Suprapubic skin (tissue), 4 donors: ENCODE results near the gene JUNB. TPM values are rescaled to one million over a fixed set of nuclear protein-coding genes. Genes with fewer than 3 reads are reported as not detected.
A peak's percentile ranks its signal among the peaks of the same experiment; 100 is the strongest.

Experiments used
- DNase-seq, 2 donors: peaks; one replicate each; pipeline ENCODE4 v3.0.0-alpha.2; 2019; ENCODE audit warnings: low spot score in 2 of 2
- H3K27ac ChIP-seq: fragments of 200-600 bp; sonication (generic); one replicate; pipeline ENCODE4 v1.5.1; 2019
- H3K27me3 ChIP-seq: fragments of 200-600 bp; sonication (generic); one replicate; pipeline ENCODE4 v1.5.1; 2019
- H3K36me3 ChIP-seq: fragments of 200-600 bp; sonication (generic); one replicate; pipeline ENCODE4 v1.5.1; 2019
- H3K4me1 ChIP-seq: fragments of 200-600 bp; sonication (generic); one replicate; pipeline ENCODE4 v1.5.1; 2019
- H3K4me3 ChIP-seq: fragments of 200-600 bp; sonication (generic); one replicate; pipeline ENCODE4 v1.5.1; 2019; ENCODE audit warnings: mild to moderate bottlenecking
- H3K9me3 ChIP-seq: fragments of 200-600 bp; sonication (generic); one replicate; pipeline ENCODE4 v1.5.1; 2019
- EP300 ChIP-seq: sonication (generic); formaldehyde crosslinking; IDR thresholded peaks from one replicate; pipeline ENCODE4 v1.6.1; 2017; ENCODE audit warnings: antibody characterized with exemption
- POLR2A ChIP-seq, 2 donors: fragments of 450-650 bp; IDR thresholded peaks; one replicate each; pipeline ENCODE4 v1.6.1; 2017; ENCODE audit warnings: antibody characterized with exemption in 2 of 2, mild to moderate bottlenecking in 2 of 2, moderate library complexity in 2 of 2
- POLR2AphosphoS5 ChIP-seq, 3 donors: sonication (generic); formaldehyde crosslinking; IDR thresholded peaks; one replicate each; pipeline ENCODE4 v1.6.1; 2017; ENCODE audit warnings: antibody characterized with exemption in 3 of 3
- WGBS: methylation state at CpG from one replicate; pipeline ENCODE4 v1.1.5; 2018; 5-methylcytosine and 5-hydroxymethylcytosine counted together
- total RNA-seq, 4 donors: library from RNA; depleted of rRNA; stranded (reverse); fragments of >200 nt; gene quantifications; one replicate each; pipeline ENCODE4 v1.1.0, GENCODE V29; 2016
- TF ChIP-seq, protein P1 (sequence below), 2 donors: fragments of 200-600 bp in 1 of 2; fragments of 450-650 bp in 1 of 2; sonication (generic) in 1 of 2; IDR thresholded peaks; one replicate each; pipeline ENCODE4 v1.5.1; 2016 to 2019; ENCODE audit warnings: antibody characterized with exemption in 2 of 2, mild to moderate bottlenecking in 1 of 2, moderate library complexity in 1 of 2

The JUNB gene
- 1,000 to 10,000 TPM in 3 of 4 donors, 100 to 1,000 TPM in 1; 687 to 2,027 (median 1,088) TPM for total RNA-seq

DNA sequence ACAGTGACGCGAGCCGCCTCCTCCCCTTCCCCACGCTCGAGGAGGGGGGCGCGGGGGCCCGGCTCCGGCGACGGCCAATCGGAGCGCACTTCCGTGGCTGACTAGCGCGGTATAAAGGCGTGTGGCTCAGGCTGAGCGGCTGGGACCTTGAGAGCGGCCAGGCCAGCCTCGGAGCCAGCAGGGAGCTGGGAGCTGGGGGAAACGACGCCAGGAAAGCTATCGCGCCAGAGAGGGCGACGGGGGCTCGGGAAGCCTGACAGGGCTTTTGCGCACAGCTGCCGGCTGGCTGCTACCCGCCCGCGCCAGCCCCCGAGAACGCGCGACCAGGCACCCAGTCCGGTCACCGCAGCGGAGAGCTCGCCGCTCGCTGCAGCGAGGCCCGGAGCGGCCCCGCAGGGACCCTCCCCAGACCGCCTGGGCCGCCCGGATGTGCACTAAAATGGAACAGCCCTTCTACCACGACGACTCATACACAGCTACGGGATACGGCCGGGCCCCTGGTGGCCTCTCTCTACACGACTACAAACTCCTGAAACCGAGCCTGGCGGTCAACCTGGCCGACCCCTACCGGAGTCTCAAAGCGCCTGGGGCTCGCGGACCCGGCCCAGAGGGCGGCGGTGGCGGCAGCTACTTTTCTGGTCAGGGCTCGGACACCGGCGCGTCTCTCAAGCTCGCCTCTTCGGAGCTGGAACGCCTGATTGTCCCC, at the start of gene JUNB:
Gene JUNB, plus strand, starts transcription at position 142 of the 706 bp plus-strand sequence. Its CDS starts 286 bp downstream, at position 428.
- Histone ChIP-seq H3K4me1 (peaks cover 69% of the 10 kb centered on the region), H3K4me3 (peak within 1 kb of the TSS; percentile 88), H3K27ac (peak within 1 kb of the TSS; percentile 97), H3K36me3 (no peaks in the 10 kb centered on the region), H3K9me3 (no peaks in the 10 kb centered on the region), H3K27me3 (no peaks in the 10 kb centered on the region)
- peak; percentile 98 to 99 for DNase-seq
- peak; percentile 100 for TF ChIP-seq POLR2A (IDR thresholded peaks at IDR 0.05)
- peak; percentile 100 for TF ChIP-seq POLR2AphosphoS5 (IDR thresholded peaks at IDR 0.05)
- TF ChIP-seq EP300, result peak; percentile 76
- TF ChIP-seq, protein P1, sequence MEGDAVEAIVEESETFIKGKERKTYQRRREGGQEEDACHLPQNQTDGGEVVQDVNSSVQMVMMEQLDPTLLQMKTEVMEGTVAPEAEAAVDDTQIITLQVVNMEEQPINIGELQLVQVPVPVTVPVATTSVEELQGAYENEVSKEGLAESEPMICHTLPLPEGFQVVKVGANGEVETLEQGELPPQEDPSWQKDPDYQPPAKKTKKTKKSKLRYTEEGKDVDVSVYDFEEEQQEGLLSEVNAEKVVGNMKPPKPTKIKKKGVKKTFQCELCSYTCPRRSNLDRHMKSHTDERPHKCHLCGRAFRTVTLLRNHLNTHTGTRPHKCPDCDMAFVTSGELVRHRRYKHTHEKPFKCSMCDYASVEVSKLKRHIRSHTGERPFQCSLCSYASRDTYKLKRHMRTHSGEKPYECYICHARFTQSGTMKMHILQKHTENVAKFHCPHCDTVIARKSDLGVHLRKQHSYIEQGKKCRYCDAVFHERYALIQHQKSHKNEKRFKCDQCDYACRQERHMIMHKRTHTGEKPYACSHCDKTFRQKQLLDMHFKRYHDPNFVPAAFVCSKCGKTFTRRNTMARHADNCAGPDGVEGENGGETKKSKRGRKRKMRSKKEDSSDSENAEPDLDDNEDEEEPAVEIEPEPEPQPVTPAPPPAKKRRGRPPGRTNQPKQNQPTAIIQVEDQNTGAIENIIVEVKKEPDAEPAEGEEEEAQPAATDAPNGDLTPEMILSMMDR (IDR thresholded peaks at IDR 0.05), result peak in 1 of 2 donors; percentile 5
- 4% methylated on average over 20 of the region's 73 CpGs for WGBS

GRCh38 chr19:12745166-12745897, 46.0 kb upstream of the JUNB start:
- no peak overlapping the region for H3K4me3 ChIP-seq
- WGBS, result 87% methylated on average over 10 of the region's 22 CpGs
- H3K27ac ChIP-seq, result no peak overlapping the region
- H3K9me3 ChIP-seq, result no peaks in the 10 kb centered on the region
- DNase-seq, result no peak
- H3K4me1 ChIP-seq, result peaks cover 14% of the 10 kb centered on the region
- H3K27me3 ChIP-seq, result no peaks in the 10 kb centered on the region
- TF ChIP-seq, protein P1 (IDR thresholded peaks at IDR 0.05), result no peak
- no peak for TF ChIP-seq POLR2A (IDR thresholded peaks at IDR 0.05)
- no peak for TF ChIP-seq POLR2AphosphoS5 (IDR thresholded peaks at IDR 0.05)
- no peak for TF ChIP-seq EP300
- H3K36me3 ChIP-seq, result peaks cover 66% of the 10 kb centered on the region

DNA sequence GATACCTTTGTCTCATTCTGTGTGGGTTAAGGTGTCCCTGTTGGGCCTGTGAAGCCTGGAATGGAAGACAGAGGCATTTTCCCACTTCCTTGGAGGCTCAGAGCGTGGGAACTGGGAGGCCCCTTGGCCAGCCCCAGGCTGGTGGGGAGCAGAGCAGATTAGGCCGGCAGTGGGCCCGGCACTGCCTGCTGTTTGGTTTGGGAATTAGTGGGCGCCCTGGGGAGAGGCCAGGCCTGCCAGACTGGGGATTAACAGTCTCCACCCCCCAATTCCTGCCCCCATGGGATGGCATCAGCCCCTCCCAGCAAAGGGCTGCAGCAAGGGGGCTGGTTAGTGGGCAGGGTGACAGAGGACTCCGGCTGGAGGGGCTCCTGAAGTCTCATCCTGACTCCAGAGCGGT, 42.8 kb upstream of the JUNB start:
- peaks cover 20% of the 10 kb centered on the region for H3K4me1 ChIP-seq
- no peak overlapping the region for H3K27ac ChIP-seq
- H3K27me3 ChIP-seq, result peaks cover 8% of the 10 kb centered on the region
- no peak for DNase-seq
- no peaks in the 10 kb centered on the region for H3K9me3 ChIP-seq
- H3K36me3 ChIP-seq, result peaks cover 41% of the 10 kb centered on the region
- no peak overlapping the region for H3K4me3 ChIP-seq
- TF ChIP-seq EP300, result no peak
- TF ChIP-seq POLR2AphosphoS5 (IDR thresholded peaks at IDR 0.05), result no peak
- TF ChIP-seq POLR2A (IDR thresholded peaks at IDR 0.05), result no peak
- TF ChIP-seq, protein P1 (IDR thresholded peaks at IDR 0.05), result no peak
- WGBS, result 70% methylated on average over 2 of the region's 6 CpGs

DNA sequence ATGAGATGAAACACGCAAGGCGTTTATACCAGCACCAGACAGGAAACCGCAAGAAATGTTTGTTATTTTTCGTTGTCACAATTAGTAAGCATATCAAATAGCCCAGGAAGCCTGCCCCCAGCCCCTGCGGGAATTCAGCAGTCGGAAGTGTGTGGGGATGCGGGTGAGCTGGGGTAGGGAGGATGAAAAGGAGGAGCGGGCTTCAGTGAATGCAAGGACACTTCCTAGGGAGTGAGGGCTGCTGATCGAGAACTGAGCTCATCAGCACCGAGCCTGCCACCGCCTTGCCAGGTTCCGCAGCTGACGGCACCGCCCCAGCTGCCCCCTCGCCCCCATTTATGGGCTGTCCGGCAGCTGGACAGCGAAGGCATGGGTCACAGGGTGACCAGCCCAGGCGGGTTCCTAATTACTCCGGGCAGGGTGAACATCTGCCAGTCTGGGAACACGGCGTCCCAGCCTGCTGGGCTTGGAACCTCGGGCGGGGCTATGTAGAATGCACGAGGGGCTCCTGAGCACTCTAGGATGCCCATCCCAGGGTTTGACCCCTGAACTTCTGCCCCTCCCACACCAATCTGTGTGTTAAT, 41.3 kb upstream of the JUNB start:
- H3K9me3 ChIP-seq, result no peaks in the 10 kb centered on the region
- peak overlapping the region; percentile 28 for H3K4me3 ChIP-seq
- peak overlapping the region; percentile 85 for H3K27ac ChIP-seq
- H3K36me3 ChIP-seq, result peaks cover 34% of the 10 kb centered on the region
- peaks cover 8% of the 10 kb centered on the region for H3K27me3 ChIP-seq
- TF ChIP-seq EP300 (no peak), POLR2AphosphoS5 (IDR thresholded peaks at IDR 0.05) (peak in 1 of 3 donors; percentile 4)
- H3K4me1 ChIP-seq, result peaks cover 20% of the 10 kb centered on the region
- 20% methylated on average over 18 of the region's 24 CpGs for WGBS
- DNase-seq, result no peak

- DNase-seq, result no peak
- Histone ChIP-seq H3K4me1 (peaks cover 20% of the 10 kb centered on the region), H3K9me3 (no peaks in the 10 kb centered on the region), H3K27me3 (peaks cover 8% of the 10 kb centered on the region), H3K36me3 (peaks cover 26% of the 10 kb centered on the region), H3K27ac (peak overlapping the region; percentile 85), H3K4me3 (no peak overlapping the region)
- 64% methylated on average over 9 of the region's 9 CpGs for WGBS
- TF ChIP-seq EP300 (no peak), POLR2AphosphoS5 (IDR thresholded peaks at IDR 0.05) (no peak), POLR2A (IDR thresholded peaks at IDR 0.05) (no peak)
- TF ChIP-seq, protein P1 (IDR thresholded peaks at IDR 0.05), result no peak
These were observed 40.4 kb upstream of the JUNB start for GRCh38 chr19:12750851-12751250.
